ENCODE data around the gene KRT80.

The KRT80 gene

DNA sequence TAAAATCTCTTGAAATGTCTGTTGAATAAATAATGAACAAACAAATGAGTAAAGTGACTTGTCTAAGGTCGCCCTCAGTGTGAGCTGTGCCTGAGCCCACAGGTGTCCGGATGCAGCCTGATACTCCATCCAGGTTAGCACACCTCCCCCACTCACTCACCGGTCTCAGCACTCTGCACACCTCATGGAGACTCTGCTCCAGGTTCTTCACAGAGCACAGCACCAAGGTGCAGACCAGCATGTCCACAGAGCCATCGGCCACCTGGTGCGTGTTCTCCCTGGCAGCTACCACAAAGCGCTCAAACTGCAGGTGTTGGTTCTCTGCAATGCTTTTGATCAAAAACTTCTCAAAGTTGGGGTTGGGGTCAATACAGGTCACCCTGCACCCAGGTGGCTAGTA lies 37.1 kb upstream of the KRT80 start:
- no peak for DNase-seq (ENCODE audit: low spot score)

- no peak for DNase-seq (ENCODE audit: low spot score)
Measured at GRCh38 chr12:52228366-52228765, 36.6 kb upstream of the KRT80 start.

DNA sequence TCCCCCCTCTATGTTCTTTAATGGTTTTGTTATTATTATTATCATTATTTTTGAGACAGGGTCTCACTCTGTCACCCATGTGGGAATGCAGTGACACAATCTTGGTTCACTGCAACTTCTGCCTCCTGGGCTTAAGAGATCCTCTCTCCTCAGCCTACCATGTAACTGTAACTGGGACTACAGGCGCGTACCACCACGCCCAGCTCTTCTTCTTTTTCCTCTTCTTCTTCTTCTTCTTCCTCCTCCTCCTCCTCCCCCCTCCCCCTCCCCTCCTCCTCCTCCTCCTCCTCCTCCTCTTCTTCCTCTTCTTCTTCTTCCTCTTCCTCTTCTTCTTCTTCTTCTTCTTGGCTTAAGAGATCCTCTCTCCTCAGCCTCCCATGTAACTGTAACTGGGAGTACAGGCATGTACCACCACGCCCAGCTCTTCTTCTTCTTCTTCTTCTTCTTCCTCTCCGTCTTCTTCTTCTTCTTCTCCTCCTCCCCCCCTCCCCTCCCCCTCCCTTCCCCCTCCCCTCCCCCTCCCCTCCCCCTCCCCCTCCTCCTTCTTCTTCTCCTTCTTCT lies 35.9 kb upstream of the KRT80 start:
- DNase-seq (ENCODE audit: low spot score): no peak

DNA sequence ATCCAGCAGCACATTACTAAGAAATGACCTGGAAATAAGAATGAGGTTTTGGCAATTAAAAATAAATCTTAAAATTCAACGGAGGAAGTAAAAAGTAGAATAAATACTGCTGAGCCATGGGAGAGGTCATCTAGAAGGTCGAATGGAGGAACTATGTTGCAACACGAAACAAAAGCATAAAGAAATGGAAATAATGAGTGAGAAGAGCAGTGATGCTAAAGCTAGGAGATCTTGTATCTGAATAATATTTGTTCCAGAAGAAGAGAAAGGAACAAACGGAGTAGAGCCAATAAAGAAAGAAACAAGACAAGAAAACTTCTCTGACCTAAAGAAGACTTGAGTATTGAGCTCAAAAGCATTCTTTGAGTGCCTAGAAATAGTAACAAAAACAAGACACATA lies 34.6 kb upstream of the KRT80 start:
- DNase-seq (ENCODE audit: low spot score): no peak

DNA sequence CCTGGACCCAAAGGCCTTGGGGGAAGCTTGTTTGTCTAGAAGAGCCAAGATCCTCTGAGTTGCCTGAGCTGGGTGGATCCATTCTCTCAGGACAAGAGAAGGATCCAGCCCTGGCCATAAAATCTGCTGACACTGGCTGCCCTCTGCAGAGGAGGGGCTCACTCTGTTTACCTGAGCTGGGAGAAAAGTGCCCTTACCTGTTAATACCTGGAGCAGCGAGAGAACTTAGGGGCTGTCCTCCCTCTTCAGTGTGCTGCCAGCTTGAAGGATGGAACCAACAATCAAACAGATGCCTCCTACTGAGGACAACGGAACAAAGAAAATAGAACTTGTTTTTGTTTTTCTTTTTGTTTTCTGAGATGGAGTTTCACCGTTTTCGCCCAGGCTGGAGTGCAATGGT lies 33.9 kb upstream of the KRT80 start:
- no peak for DNase-seq (ENCODE audit: low spot score)

- DNase-seq (ENCODE audit: low spot score): no peak
Measured at GRCh38 chr12:52224151-52224550, 32.3 kb upstream of the KRT80 start.

- DNase-seq (ENCODE audit: low spot score): no peak
Measured at GRCh38 chr12:52223406-52224039, 31.7 kb upstream of the KRT80 start.

- DNase-seq (ENCODE audit: low spot score): no peak
Measured at GRCh38 chr12:52222692-52223091, 30.9 kb upstream of the KRT80 start.

GRCh38 chr12:52221912-52222457 lies 30.2 kb upstream of the KRT80 start:
- peak; percentile 79 for DNase-seq (ENCODE audit: low spot score)

DNA sequence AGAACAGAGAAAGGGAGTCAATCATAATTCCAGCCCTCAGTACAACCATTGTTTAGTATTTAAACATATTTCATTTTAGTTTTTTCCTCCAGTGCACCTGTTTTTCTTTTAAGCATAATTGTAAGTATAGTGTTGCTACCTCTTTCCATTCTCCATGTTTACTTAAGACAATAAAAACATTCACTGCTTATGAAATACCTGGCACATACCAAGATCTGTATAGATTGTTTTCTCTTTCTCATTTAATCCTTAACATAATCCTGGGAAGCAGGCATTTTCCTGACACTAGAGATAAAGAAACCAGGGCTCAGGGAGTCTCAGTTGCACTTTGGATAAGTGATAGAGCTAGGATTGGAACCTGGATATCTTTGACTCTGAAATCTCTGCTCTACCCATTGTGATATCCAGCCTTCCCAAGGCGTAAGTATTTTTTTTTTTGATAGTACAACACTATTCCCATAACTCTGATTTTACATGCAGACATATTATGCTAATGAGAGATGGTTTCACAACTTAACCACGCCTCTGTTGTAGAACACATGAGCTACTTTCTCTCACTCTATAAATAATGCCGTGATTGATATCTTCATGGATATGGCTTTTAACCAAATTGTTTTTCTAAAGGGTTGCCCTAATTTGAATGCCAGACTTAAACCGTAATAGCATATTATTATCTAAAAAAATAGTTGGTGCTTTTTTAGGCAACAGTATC lies 29.4 kb upstream of the KRT80 start:
- no peak for DNase-seq (ENCODE audit: low spot score)

- DNase-seq (ENCODE audit: low spot score): no peak
Measured at GRCh38 chr12:52220477-52220876, 28.7 kb upstream of the KRT80 start.

DNA sequence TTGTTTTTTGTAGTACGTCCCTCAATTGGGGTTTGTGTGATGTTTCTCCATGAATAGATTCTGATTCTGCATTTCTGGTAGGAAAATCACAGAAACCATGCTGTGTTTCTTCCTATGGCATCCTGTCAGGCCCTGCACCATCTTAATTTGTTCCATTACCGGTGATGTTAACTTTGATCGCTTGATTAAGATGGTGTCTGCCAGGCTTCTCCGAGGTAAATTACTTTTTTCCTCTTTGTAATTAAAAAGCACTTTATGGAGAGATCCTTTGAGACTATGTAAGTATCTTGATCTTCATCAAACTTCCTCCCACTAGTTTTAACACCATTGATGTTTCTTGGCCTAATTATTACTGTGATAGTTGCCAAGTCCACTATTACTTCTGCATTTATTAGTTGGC lies 26.2 kb upstream of the KRT80 start:
- no peak for DNase-seq (ENCODE audit: low spot score)

GRCh38 chr12:52217223-52217622 lies 25.4 kb upstream of the KRT80 start:
- no peak for DNase-seq (ENCODE audit: low spot score)

GRCh38 chr12:52216807-52217206 lies 25.0 kb upstream of the KRT80 start:
- DNase-seq (ENCODE audit: low spot score): no peak

DNA sequence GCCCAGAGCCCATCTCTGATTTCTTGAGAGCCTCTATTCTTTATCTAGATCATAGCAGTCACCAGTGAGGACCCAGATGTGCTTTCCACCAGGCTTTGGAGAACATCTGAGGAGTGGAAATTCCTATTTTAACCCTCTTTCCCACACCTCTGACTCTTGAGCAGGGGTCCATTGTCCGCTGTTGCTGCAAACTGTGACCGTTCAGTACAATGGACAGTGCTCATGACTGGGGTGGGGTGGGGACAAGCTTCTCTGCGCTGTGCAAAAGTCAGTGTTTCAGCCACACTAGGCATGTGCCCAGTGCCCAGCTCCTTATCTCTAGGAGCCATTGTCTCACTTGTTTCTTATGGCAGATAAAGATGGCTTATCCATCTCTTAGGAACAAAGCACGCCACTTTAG lies 24.3 kb upstream of the KRT80 start:
- DNase-seq (ENCODE audit: low spot score): no peak

GRCh38 chr12:52215587-52216031 lies 23.8 kb upstream of the KRT80 start:
- no peak for DNase-seq (ENCODE audit: low spot score)

GRCh38 chr12:52214421-52214802 lies 22.6 kb upstream of the KRT80 start:
- DNase-seq (ENCODE audit: low spot score): no peak

DNA sequence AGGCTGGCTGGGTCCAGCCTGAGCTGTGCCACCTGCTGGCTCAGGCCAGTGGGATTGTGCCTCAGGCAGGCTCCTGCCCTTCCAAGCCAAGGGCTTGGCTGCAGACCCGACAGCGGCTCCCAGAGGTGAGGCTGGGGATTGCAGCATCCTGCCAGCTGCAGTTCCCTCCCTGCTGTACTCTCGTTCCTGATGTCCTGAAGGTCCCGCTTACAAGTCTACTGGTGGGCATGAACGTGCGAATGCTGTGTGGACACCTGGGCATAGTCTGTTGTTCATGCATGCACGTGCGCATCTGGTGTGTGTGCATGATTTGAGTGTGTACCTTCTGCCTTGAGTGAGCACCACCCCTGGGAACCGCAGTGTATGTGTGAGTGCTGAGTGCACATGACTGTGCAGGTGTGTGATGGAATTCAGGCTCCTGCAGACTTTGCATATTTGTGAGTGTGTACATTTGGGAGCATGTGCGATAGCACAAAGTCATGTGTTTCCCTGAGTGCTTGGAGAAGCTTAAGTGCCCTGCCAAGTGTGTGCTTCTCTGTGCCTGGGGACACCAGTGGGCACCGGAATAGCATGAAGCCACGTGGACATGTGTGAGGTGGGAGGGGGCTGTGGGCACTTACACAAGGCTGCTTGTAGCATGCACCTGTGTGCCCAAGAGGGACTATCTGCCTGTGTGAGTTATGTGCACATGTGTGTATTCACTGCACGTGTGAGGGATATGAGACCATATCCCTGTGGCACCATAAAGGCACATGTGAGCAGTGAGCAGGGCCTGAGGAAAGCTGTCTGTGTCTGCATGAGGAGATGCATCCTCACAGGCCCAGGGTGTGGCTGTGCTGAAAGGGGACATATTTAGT lies 22.0 kb upstream of the KRT80 start:
- DNase-seq (ENCODE audit: low spot score): peak; percentile 60

DNA sequence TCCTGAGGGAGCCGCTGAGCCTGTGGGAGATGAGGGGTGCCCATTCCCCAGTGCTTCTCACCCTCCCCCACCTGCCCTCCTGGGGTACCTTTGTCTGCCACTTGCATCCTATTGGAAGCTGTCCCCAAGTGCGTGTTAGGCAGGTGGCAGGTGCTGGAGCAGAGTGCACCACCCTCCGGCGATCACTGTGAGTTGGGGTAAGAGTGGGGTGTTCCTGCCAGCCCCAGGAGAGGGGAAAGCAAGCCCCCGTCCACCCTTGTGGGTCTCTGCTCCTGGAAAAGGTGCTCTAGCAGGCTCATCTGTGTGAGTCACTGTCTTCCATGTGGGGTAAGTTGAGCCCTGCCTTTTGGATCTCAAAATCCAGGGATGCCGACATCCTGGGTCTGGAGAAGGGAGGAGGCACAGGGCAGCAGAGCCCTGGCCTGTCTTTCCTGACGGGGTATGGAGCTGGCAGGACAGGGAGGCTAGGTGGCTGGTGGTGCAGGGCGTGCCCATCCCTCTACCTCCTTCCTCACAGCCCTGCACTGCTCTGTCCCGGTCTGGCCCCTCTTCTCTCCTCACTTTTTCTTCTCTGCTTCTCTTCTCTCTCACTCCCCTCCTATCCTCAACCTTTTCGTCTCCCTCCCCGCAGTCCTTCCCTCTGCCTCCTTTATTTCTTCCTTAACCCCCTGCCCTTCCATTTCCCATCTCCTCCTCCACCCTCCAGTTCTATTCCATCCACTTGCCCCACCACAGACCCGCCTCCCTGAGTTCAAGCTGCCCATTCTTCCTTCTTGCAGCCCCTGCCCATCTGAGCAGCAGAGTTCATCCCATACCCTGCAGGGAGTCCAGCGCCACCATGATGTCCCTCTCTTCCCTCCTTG lies 21.1 kb upstream of the KRT80 start:
- no peak for DNase-seq (ENCODE audit: low spot score)

GRCh38 chr12:52211716-52212585 lies 20.1 kb upstream of the KRT80 start:
- no peak for DNase-seq (ENCODE audit: low spot score)

Data from activated CD4-positive, alpha-beta T cell treated with anti-CD3 and anti-CD28 coated beads, Interleukin-2, Interleukin-4, amounts not matched to agents 100 ng/mL and 50 ng/mL, durations not matched to agents 16 hours and 8 hours (primary cell).